GM12878 (cell line): ENCODE data around the gene MXD1. TPM values are rescaled to one million over a fixed set of nuclear protein-coding genes. Genes with fewer than 3 reads are reported as not detected.

ENCODE experiments used
- ATAC-seq: fragments of 200-7000 bp; cut with Tn5 transposase; 3 replicates; pipeline ENCODE4 v1.9.1; 2020; ENCODE audit warnings: mild to moderate bottlenecking, moderate library complexity
- BruUV-seq: library from RNA; stranded (reverse); fragments of 400-500 nt; replicated peaks from 2 replicates; lab custom pipeline; 2021; lab: Mats Ljungman, UMichigan
- CTCF ChIA-PET: fragments of 300-600 bp; sonication (Branson Sonifier 250); formaldehyde crosslinking; extraction: SDS; loops from one replicate; lab custom pipeline; 2021; ENCODE audit warnings: inconsistent platforms; lab: Yijun Ruan, JAX
- POLR2A ChIA-PET: fragments of 350-600 bp; formaldehyde crosslinking; extraction: SDS; loops from one replicate; lab custom pipeline; 2021; ENCODE audit warnings: inconsistent platforms; lab: Charles Lee
- RAD21 ChIA-PET: fragments of 300-600 bp; sonication (Branson Sonifier 250); formaldehyde crosslinking; loops from one replicate; lab custom pipeline; 2023; ENCODE audit warnings: antibody characterized with exemption; ENCODE audit not compliant: unreplicated experiment; lab: Charles Lee
- SMC1A ChIA-PET: fragments of 300-600 bp; sonication (Branson Sonifier 250); formaldehyde crosslinking; loops from one replicate; lab custom pipeline; 2023; ENCODE audit not compliant: unreplicated experiment, uncharacterized antibody; lab: Charles Lee
- DNase-seq: peaks from one replicate; pipeline ENCODE4 v3.0.0-alpha.2; 2011; ENCODE audit warnings: low read depth, low spot score
- FAIRE-seq: peaks from 3 replicates; lab custom pipeline; 2011; peaks lifted over from hg19 to GRCh38; lab: Jason Lieb, UNC
- H2AFZ ChIP-seq: 2 replicates; pipeline ENCODE4 v1.6.0; 2011; ENCODE audit warnings: low read depth, low read length, control low read depth; ENCODE audit not compliant: control insufficient read depth
- H3K27ac ChIP-seq: 2 replicates; pipeline ENCODE4 v1.5.1; 2011; ENCODE audit warnings: control low read depth; ENCODE audit not compliant: control insufficient read depth, insufficient read depth
- H3K27me3 ChIP-seq, 2 experiments: replicated peaks in 1 of 2; 2 replicates each; pipeline versions ENCODE4 v1.6.0 to v1.6.1; 2011; ENCODE audit warnings: low read length in 1 of 2; ENCODE audit not compliant: control insufficient read depth in 2 of 2, insufficient read depth in 2 of 2
- H3K36me3 ChIP-seq, 2 experiments: 2 replicates each; pipeline ENCODE4 v1.5.1; 2011; ENCODE audit warnings: low read length in 1 of 2; ENCODE audit not compliant: control insufficient read depth in 2 of 2, insufficient read depth in 2 of 2
- H3K4me1 ChIP-seq: 2 replicates; pipeline ENCODE4 v1.6.1; 2011; ENCODE audit warnings: mild to moderate bottlenecking, low read length, moderate library complexity, mixed read lengths; ENCODE audit not compliant: control insufficient read depth, insufficient read depth
- H3K4me2 ChIP-seq: 2 replicates; pipeline ENCODE4 v1.6.0; 2011; ENCODE audit warnings: control low read depth; ENCODE audit not compliant: control insufficient read depth, insufficient read depth
- H3K4me3 ChIP-seq: fragments of 200-600 bp; sonication (generic); 2 replicates; pipeline ENCODE4 v1.5.1; 2016
- H3K79me2 ChIP-seq: 2 replicates; pipeline ENCODE4 v1.6.0; 2011; ENCODE audit warnings: low read length; ENCODE audit not compliant: control insufficient read depth, insufficient read depth
- H3K9ac ChIP-seq: 2 replicates; pipeline ENCODE4 v1.8.0; 2011; ENCODE audit warnings: low read length, control low read depth, mixed read lengths; ENCODE audit not compliant: control insufficient read depth, insufficient read depth
- H3K9me3 ChIP-seq: replicated peaks from 3 replicates; pipeline ENCODE4 v1.5.1; 2011; ENCODE audit warnings: mild to moderate bottlenecking, low read length; ENCODE audit not compliant: control insufficient read depth, insufficient read depth
- H4K20me1 ChIP-seq: 2 replicates; pipeline ENCODE4 v1.6.0; 2011; ENCODE audit not compliant: control insufficient read depth, insufficient read depth
- ATF3 ChIP-seq: IDR thresholded peaks from 2 replicates; pipeline ENCODE4 v1.6.1; 2011; ENCODE audit warnings: low read depth, mild to moderate bottlenecking, low read length, moderate library complexity, borderline replicate concordance; ENCODE audit errors: extremely low read depth
- CREB1 ChIP-seq: IDR thresholded peaks from 2 replicates; pipeline ENCODE4 v1.6.1; 2012; ENCODE audit warnings: low read depth, mild to moderate bottlenecking, inconsistent platforms
- EP300 ChIP-seq, 2 experiments: fragments of 150-350 bp in 1 of 2; IDR thresholded peaks; 2 replicates each; pipeline ENCODE4 v1.6.1; 2011 to 2012; ENCODE audit warnings: low read depth in 2 of 2, low read length in 2 of 2, borderline replicate concordance in 1 of 2, improper control_type of control experiment in 1 of 2, inconsistent platforms in 1 of 2; ENCODE audit not compliant: control insufficient read depth in 1 of 2
- ETV6 ChIP-seq, 2 experiments: fragments of 450-650 bp in 1 of 2; IDR thresholded peaks in 1 of 2; conservative IDR thresholded peaks in 1 of 2; 2 replicates each; pipeline ENCODE4 v1.6.1; 2014; ENCODE audit warnings: antibody characterized with exemption in 1 of 2, borderline replicate concordance in 1 of 2, low read depth in 1 of 2, mild to moderate bottlenecking in 1 of 2, moderate library complexity in 1 of 2
- FOXK2 ChIP-seq: fragments of 450-650 bp; IDR thresholded peaks from 2 replicates; pipeline ENCODE4 v1.6.1; 2017; ENCODE audit warnings: mild to moderate bottlenecking, moderate library complexity
- LARP7 ChIP-seq: fragments of 450-650 bp; IDR thresholded peaks from 2 replicates; pipeline ENCODE4 v1.6.1; 2017; ENCODE audit warnings: mild to moderate bottlenecking
- NR2F1 ChIP-seq: fragments of 450-650 bp; conservative IDR thresholded peaks from 2 replicates; pipeline ENCODE4 v1.6.1; 2017; ENCODE audit warnings: mild to moderate bottlenecking
- PAX5 ChIP-seq: IDR thresholded peaks from 2 replicates; pipeline ENCODE4 v1.6.1; 2011; ENCODE audit warnings: low read depth, low read length, borderline replicate concordance
- RBBP5 ChIP-seq: fragments of 200-600 bp; sonication (generic); conservative IDR thresholded peaks from 2 replicates; pipeline ENCODE4 v1.6.1; 2016
- ZNF217 ChIP-seq: fragments of 450-650 bp; IDR thresholded peaks from 2 replicates; pipeline ENCODE4 v1.6.1; 2017; ENCODE audit warnings: antibody characterized with exemption, mild to moderate bottlenecking
- ZSCAN29 ChIP-seq: fragments of 450-650 bp; IDR thresholded peaks from 2 replicates; pipeline ENCODE4 v1.6.1; 2017; ENCODE audit warnings: mild to moderate bottlenecking, moderate library complexity
- WGBS: methylation state at CpG from one replicate; pipeline ENCODE4 v1.1.6; 2016; ENCODE audit warnings: low lambda C conversion rate; ENCODE audit not compliant: insufficient replicate concordance, insufficient coverage; ENCODE audit errors: missing lambda C conversion rate; 5-methylcytosine and 5-hydroxymethylcytosine counted together
- in situ Hi-C: fragments of 300-500 bp; cut with MboI; formaldehyde crosslinking; loops from 9 replicates; pipeline ENCODE4 v1.14.3; 2018; ENCODE audit warnings: mixed read lengths
- intact Hi-C: fragments of 100-400 bp; cut with micrococcal nuclease; formaldehyde crosslinking; loops from one replicate; pipeline ENCODE4 v1.14.2; 2022; ENCODE audit not compliant: unreplicated experiment
- polyA plus RNA-seq, 11 experiments: library from polyadenylated mRNA; depleted of rRNA in 4 of 11; unstranded in 6 of 11; stranded (reverse) in 5 of 11; fragments of >200 nt; fragmentation: Nextera tagmentation in 4 of 11; fragmentation: Illumina TruSeq in 1 of 11; extraction: Ambion mirVana in 4 of 11; extraction: Trizol in 1 of 11; gene quantifications; 1 replicate in 1 of 11; 2 replicates in 10 of 11; pipeline versions ENCODE4 v1.2.1 to v1.2.3, GENCODE V29; 2011 to 2016; ENCODE audit warnings: inconsistent platforms in 2 of 11, missing spikeins in 2 of 11, low read depth in 1 of 11
- total RNA-seq, 4 experiments: library from RNA; depleted of rRNA in 3 of 4; stranded (reverse); fragments of >200 nt in 3 of 4; fragmentation: Illumina TruSeq in 1 of 4; extraction: Trizol in 1 of 4; gene quantifications; 2 replicates each; pipeline versions ENCODE4 v1.2.1 to v1.2.3, GENCODE V29; 2013 to 2021

The MXD1 gene
- total and polyA plus RNA-seq, 10 of the 15 experiments (the other 5 are each of a cell fraction or from before 2014, with no cell fraction given), result 2.2 to 10.2 (median 3.3) TPM

- H3K27me3 ChIP-seq, result no peaks in the 10 kb centered on the region
- ChIA-PET CTCF (no interaction called here), RAD21 (no interaction called here), POLR2A (no interaction called here), SMC1A (interaction anchor here (1.2 kb wide), 1 partner anchor 69 kb away, joined by 4 read pairs; no protein-coding TSS in a partner anchor)
- no peaks in the 10 kb centered on the region for H3K36me3 ChIP-seq
- H3K4me1 ChIP-seq, result peaks cover 5% of the 10 kb centered on the region
- no peak overlapping the region for H2AFZ ChIP-seq
- no peak overlapping the region for H3K27ac ChIP-seq
- H3K4me2 ChIP-seq, result no peak overlapping the region
- FAIRE-seq (no peak), DNase-seq (no peak), ATAC-seq (peak; percentile 22; the same call in 2 of the 3 replicates)
- TF ChIP-seq ATF3, result no peak
- TF ChIP-seq CREB1, result no peak
- TF ChIP-seq ZSCAN29, result no peak
- TF ChIP-seq ETV6 (conservative IDR thresholded peaks at IDR 0.05 in 1 of 2, IDR thresholded peaks at IDR 0.05 in 1 of 2; ENCODE audit: borderline replicate concordance in 1 of 2, low read depth in 1 of 2), result no peak
- no peak for TF ChIP-seq NR2F1
- no peak for TF ChIP-seq FOXK2
- no peak for TF ChIP-seq LARP7
- no peak for TF ChIP-seq EP300 (IDR thresholded peaks at IDR 0.05; ENCODE audit: borderline replicate concordance in 1 of 2, control insufficient read depth in 1 of 2, low read depth in 2 of 2, low read length in 2 of 2)
- no peak for TF ChIP-seq RBBP5
- TF ChIP-seq ZNF217, result no peak
- TF ChIP-seq PAX5, result no peak
- no peaks in the 10 kb centered on the region for H3K9me3 ChIP-seq
- intact Hi-C loops, result no loop called here
- BruUV-seq, result no TSS peak
- no peak overlapping the region for H3K9ac ChIP-seq
- in situ Hi-C loops, result no loop called here
- H4K20me1 ChIP-seq, result no peaks in the 10 kb centered on the region
- no peaks in the 10 kb centered on the region for H3K79me2 ChIP-seq
- 63% methylated on average over 16 of the region's 16 CpGs for WGBS
- no peak overlapping the region for H3K4me3 ChIP-seq
Observed at GRCh38 chr2:69969126-69969983, 54.4 kb downstream of the MXD1 start.
